Measurements from ENCODE around the gene SLC26A5. TPM values are rescaled to one million over a fixed set of nuclear protein-coding genes. Genes with fewer than 3 reads are reported as not detected.

The SLC26A5 gene
- total RNA-seq, 4 donors from 2014 or later = 0.20 to 0.42 TPM; not detected in 2

DNA sequence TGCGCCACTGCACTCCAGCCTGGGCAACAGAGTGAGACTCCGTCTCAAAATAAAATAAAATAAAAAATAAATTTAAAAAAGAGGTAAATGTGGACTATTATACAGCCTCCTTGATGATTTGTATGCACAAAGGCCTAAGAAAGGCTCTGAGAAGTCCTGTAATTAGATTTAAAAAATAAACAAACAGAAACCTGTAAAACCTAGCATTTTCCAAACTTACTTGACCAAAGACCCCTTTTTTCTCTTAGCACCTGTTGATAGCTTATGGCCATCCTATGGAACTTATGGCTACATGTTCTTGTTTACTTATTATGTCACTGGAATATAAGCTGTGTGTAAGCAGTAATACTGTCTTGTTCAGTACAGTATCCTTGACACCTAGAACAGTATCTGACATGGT lies 107.1 kb downstream of the SLC26A5 start:
- TF ChIP-seq, protein P1, sequence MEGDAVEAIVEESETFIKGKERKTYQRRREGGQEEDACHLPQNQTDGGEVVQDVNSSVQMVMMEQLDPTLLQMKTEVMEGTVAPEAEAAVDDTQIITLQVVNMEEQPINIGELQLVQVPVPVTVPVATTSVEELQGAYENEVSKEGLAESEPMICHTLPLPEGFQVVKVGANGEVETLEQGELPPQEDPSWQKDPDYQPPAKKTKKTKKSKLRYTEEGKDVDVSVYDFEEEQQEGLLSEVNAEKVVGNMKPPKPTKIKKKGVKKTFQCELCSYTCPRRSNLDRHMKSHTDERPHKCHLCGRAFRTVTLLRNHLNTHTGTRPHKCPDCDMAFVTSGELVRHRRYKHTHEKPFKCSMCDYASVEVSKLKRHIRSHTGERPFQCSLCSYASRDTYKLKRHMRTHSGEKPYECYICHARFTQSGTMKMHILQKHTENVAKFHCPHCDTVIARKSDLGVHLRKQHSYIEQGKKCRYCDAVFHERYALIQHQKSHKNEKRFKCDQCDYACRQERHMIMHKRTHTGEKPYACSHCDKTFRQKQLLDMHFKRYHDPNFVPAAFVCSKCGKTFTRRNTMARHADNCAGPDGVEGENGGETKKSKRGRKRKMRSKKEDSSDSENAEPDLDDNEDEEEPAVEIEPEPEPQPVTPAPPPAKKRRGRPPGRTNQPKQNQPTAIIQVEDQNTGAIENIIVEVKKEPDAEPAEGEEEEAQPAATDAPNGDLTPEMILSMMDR (IDR thresholded peaks at IDR 0.05) = no peak
- no peak for TF ChIP-seq EP300 (IDR thresholded peaks at IDR 0.05)
- TF ChIP-seq POLR2A (IDR thresholded peaks at IDR 0.05) = no peak
- WGBS, 2 donors = 91 to 100% methylated on average over 2 of the region's 2 CpGs
- H3K4me3 ChIP-seq = no peak overlapping the region
- no peak for DNase-seq (ENCODE audit: low spot score in 2 of 2)
- peaks cover 0 to 22% (median 9%) of the 10 kb centered on the region in 4 donors for H3K4me1 ChIP-seq
- peaks cover 0 to 78% (median 0%) of the 10 kb centered on the region in 3 donors for H3K36me3 ChIP-seq
- no peaks in the 10 kb centered on the region for H3K9me3 ChIP-seq
- H3K27ac ChIP-seq = no peak overlapping the region
- no peaks in the 10 kb centered on the region for H3K27me3 ChIP-seq

DNA sequence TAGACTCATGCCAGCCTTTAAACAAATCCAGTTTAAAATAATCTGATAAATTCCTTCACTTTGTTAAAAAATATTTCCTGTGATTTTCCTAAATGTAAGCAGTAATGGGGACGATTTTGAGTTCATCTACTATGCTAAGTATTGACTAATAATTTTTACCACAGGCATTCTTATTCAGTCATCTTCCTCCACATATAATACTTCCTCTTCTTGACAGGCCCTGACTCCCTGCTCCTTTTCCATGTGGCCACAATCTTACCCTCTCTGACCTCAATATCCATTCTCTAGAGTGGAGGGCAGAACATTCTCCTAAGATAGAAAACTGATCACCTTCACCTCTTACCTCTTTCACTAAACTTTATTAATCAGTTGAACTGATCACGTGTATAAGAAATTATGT lies 109.2 kb downstream of the SLC26A5 start:
- no peaks in the 10 kb centered on the region for H3K27me3 ChIP-seq
- H3K4me1 ChIP-seq = peaks cover 0 to 8% (median 0%) of the 10 kb centered on the region in 4 donors
- H3K4me3 ChIP-seq = no peak overlapping the region
- H3K36me3 ChIP-seq = peaks cover 0 to 88% (median 0%) of the 10 kb centered on the region in 3 donors
- no peak overlapping the region for H3K27ac ChIP-seq
- DNase-seq (ENCODE audit: low spot score in 2 of 2) = no peak
- 87 to 95% methylated on average over 2 of the region's 2 CpGs for WGBS, 2 donors
- H3K9me3 ChIP-seq = no peaks in the 10 kb centered on the region
- TF ChIP-seq EP300 (IDR thresholded peaks at IDR 0.05) (no peak), POLR2A (IDR thresholded peaks at IDR 0.05) (no peak)
- TF ChIP-seq, protein P1 (IDR thresholded peaks at IDR 0.05) = no peak

DNA sequence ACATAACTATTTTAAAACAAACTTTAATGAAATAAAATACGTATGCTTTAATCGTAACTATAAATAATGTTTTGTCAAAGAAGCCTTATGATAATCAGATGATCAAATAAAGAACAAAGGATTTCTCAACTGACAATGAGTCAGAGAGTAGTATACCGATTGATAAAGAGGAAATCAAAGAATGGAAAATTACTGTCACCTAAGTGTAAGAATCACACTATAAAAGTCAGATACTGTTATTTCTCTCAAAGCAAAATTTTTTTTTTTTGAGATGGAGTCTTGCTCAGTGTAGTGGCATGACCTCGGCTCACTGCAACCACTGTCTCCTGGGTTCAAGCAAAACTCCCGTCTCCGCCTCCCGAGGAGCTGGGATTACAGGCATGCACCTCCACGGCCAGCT lies 120.3 kb downstream of the SLC26A5 start:
- H3K27ac ChIP-seq = no peak overlapping the region
- H3K27me3 ChIP-seq = no peaks in the 10 kb centered on the region
- no peak for TF ChIP-seq POLR2A (IDR thresholded peaks at IDR 0.05)
- TF ChIP-seq, protein P1 (IDR thresholded peaks at IDR 0.05) = no peak
- no peak for TF ChIP-seq EP300 (IDR thresholded peaks at IDR 0.05)
- DNase-seq (ENCODE audit: low spot score in 2 of 2) = no peak
- H3K4me1 ChIP-seq = no peaks in the 10 kb centered on the region
- H3K4me3 ChIP-seq = no peak overlapping the region
- peaks cover 0 to 78% (median 16%) of the 10 kb centered on the region in 3 donors for H3K36me3 ChIP-seq
- H3K9me3 ChIP-seq = no peaks in the 10 kb centered on the region
- 87 to 90% methylated on average over 8 of the region's 8 CpGs for WGBS, 2 donors

Small RNA genes lying within 50 kb of the gene (small RNA-seq; reads per million reads assigned to genes)
- gene RF00019 (not detected), gene RPS29P16 (not detected)

Other genes with a start within 250 kb of the SLC26A5 start
- gene PMPCB, start 148.8 kb downstream of the SLC26A5 start, total RNA-seq = 10 to 100 TPM; 31.8 to 44.3 (median 41.1) TPM
- gene DNAJC2, start 101.4 kb downstream of the SLC26A5 start, total RNA-seq = 10 to 100 TPM; 14.3 to 22.8 (median 18.3) TPM
- gene PSMC2, start 98.6 kb downstream of the SLC26A5 start, total RNA-seq = 100 to 1,000 TPM in 1 of 4 donors, 10 to 100 TPM in 3; 61.4 to 118 (median 90.9) TPM